Upper lobe of right lung (tissue), 1 donor: ENCODE measurements around the gene RETN. TPM values are rescaled to one million over a fixed set of nuclear protein-coding genes. Genes with fewer than 3 reads are reported as not detected.
A peak's percentile ranks its signal among the peaks of the same experiment; 100 is the strongest.

Experiments
- ATAC-seq: fragments of 200-7000 bp; cut with Tn5 transposase; one replicate; pipeline ENCODE4 v1.9.1; 2020; ENCODE audit warnings: mild to moderate bottlenecking, moderate library complexity
- DNase-seq: peaks from one replicate; pipeline ENCODE4 v3.0.0-alpha.2; 2020
- H3K27ac ChIP-seq: fragments of 200-600 bp; one replicate; pipeline ENCODE4 v1.8.0; 2022
- H3K27me3 ChIP-seq: fragments of 200-600 bp; one replicate; pipeline ENCODE4 v1.8.0; 2022; ENCODE audit warnings: mild to moderate bottlenecking
- H3K36me3 ChIP-seq: fragments of 200-600 bp; one replicate; pipeline ENCODE4 v1.8.0; 2022
- H3K4me1 ChIP-seq: fragments of 200-600 bp; one replicate; pipeline ENCODE4 v1.8.0; 2022
- H3K4me3 ChIP-seq: fragments of 200-600 bp; one replicate; pipeline ENCODE4 v1.8.0; 2022; ENCODE audit warnings: mild to moderate bottlenecking
- H3K9me3 ChIP-seq: fragments of 200-600 bp; one replicate; pipeline ENCODE4 v1.8.0; 2022
- CTCF ChIP-seq: fragments of 200-600 bp; IDR thresholded peaks from one replicate; pipeline ENCODE4 v1.8.0; 2022; ENCODE audit warnings: antibody characterized with exemption
- intact Hi-C: fragments of 100-400 bp; cut with DNase I; formaldehyde crosslinking; loops from one replicate; pipeline ENCODE4 v1.11.0; 2022
- total RNA-seq: library from RNA; stranded (reverse); fragmentation: NEBNext Ultra II Directional; extraction: Animal tissue kit (Norgen Biotek cat#: 25700); gene quantifications from one replicate; pipeline ENCODE4 v1.2.1, GENCODE V29; 2021
- donor health status: DM: no; HTN: yes; CAD: no; lungs with severe emphysema.

RETN gene
- total RNA-seq, 1 donor from 2014 or later, result 12.5 TPM

- ATAC-seq, result no peak
- peak; percentile 65 for DNase-seq
- no peaks in the 10 kb centered on the region for H3K9me3 ChIP-seq
- peaks cover 80% of the 10 kb centered on the region for H3K36me3 ChIP-seq
- no peaks in the 10 kb centered on the region for H3K27me3 ChIP-seq
- H3K4me1 ChIP-seq, result peaks cover 8% of the 10 kb centered on the region
- H3K27ac ChIP-seq, result no peak overlapping the region
- no peak for TF ChIP-seq CTCF
- no peak overlapping the region for H3K4me3 ChIP-seq
- intact Hi-C loops, result no loop called here
These were observed 44.9 kb upstream of the RETN start for GRCh38 chr19:7623725-7624603.

- DNase-seq, result no peak
- intact Hi-C loops, result no loop called here
- ATAC-seq, result no peak
- peaks cover 72% of the 10 kb centered on the region for H3K36me3 ChIP-seq
- H3K4me3 ChIP-seq, result no peak overlapping the region
- H3K4me1 ChIP-seq, result peaks cover 8% of the 10 kb centered on the region
- no peaks in the 10 kb centered on the region for H3K27me3 ChIP-seq
- no peak overlapping the region for H3K27ac ChIP-seq
- no peak for TF ChIP-seq CTCF
- H3K9me3 ChIP-seq, result no peaks in the 10 kb centered on the region
These were observed 44.0 kb upstream of the RETN start for GRCh38 chr19:7624810-7625209.

GRCh38 chr19:7625763-7626372, 43.0 kb upstream of the RETN start:
- H3K4me1 ChIP-seq, result peaks cover 16% of the 10 kb centered on the region
- intact Hi-C loops, result no loop called here
- no peaks in the 10 kb centered on the region for H3K9me3 ChIP-seq
- H3K27ac ChIP-seq, result no peak overlapping the region
- ATAC-seq (no peak), DNase-seq (peak; percentile 64)
- H3K27me3 ChIP-seq, result no peaks in the 10 kb centered on the region
- H3K36me3 ChIP-seq, result peaks cover 61% of the 10 kb centered on the region
- no peak for TF ChIP-seq CTCF
- no peak overlapping the region for H3K4me3 ChIP-seq

GRCh38 chr19:7627166-7627565, 41.7 kb upstream of the RETN start:
- intact Hi-C loops, result no loop called here
- ATAC-seq (no peak), DNase-seq (no peak)
- Histone ChIP-seq H3K27ac (no peak overlapping the region), H3K4me3 (no peak overlapping the region), H3K36me3 (peaks cover 52% of the 10 kb centered on the region), H3K9me3 (no peaks in the 10 kb centered on the region), H3K27me3 (no peaks in the 10 kb centered on the region), H3K4me1 (peaks cover 18% of the 10 kb centered on the region)
- TF ChIP-seq CTCF, result no peak

GRCh38 chr19:7628589-7629311, 40.1 kb upstream of the RETN start:
- Histone ChIP-seq H3K27ac (peak overlapping the region; percentile 82), H3K4me3 (peak overlapping the region; percentile 82), H3K4me1 (peaks cover 18% of the 10 kb centered on the region), H3K27me3 (no peaks in the 10 kb centered on the region), H3K36me3 (peaks cover 39% of the 10 kb centered on the region), H3K9me3 (no peaks in the 10 kb centered on the region)
- intact Hi-C loops, result no loop called here
- no peak for ATAC-seq
- DNase-seq, result no peak
- TF ChIP-seq CTCF, result no peak
